ENCODE data around the gene ECE1.

DNA sequence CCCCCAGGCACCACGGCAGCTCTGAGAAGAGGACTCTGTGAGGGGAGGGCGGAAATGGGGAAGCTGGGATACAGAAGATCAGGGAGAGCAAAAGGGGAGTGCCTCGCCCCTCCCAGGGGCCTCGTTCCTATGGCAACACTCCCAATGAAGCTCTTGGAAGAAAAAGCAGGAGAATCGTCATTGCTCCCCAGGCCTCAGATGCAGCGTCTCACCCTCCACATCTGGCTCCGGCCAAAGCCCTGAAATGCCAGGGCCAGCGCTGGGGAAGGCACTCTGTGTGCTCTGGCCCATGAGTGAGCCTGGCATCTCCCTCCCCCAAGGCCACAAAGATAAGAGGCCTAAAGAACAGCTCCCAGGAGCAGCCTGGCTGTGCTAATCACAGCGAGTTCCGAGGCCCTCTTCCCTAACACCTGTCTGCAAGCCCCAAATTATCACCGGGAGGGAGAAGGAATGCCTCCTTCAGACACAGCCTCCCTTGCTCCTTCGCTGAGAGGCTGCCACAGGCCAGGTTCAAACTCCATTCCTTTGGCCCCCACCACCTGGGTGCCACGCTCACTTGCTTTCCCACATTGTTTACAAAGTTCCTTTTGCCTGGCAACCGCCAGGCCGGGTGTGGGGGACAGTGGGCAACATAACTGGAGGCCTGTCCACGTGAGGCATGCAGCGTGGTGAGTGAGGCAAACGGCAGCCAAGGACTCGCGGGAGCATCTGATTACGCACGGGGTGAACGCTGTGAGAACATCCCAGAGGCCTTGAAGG is 27.8 kb downstream of the ECE1 start:
- TF ChIP-seq NFYB (IDR thresholded peaks at IDR 0.05; ENCODE audit: extremely low read depth, insufficient read length): no peak
- TF ChIP-seq HDAC6 (IDR thresholded peaks at IDR 0.05; ENCODE audit: low read depth, low read length): 0 out of 2 replicates have a peak, but pooled peaks have one; percentile 16
- no peak for TF ChIP-seq PHF21A (IDR thresholded peaks at IDR 0.05; ENCODE audit: borderline replicate concordance, low read depth)
- TF ChIP-seq, protein P1, sequence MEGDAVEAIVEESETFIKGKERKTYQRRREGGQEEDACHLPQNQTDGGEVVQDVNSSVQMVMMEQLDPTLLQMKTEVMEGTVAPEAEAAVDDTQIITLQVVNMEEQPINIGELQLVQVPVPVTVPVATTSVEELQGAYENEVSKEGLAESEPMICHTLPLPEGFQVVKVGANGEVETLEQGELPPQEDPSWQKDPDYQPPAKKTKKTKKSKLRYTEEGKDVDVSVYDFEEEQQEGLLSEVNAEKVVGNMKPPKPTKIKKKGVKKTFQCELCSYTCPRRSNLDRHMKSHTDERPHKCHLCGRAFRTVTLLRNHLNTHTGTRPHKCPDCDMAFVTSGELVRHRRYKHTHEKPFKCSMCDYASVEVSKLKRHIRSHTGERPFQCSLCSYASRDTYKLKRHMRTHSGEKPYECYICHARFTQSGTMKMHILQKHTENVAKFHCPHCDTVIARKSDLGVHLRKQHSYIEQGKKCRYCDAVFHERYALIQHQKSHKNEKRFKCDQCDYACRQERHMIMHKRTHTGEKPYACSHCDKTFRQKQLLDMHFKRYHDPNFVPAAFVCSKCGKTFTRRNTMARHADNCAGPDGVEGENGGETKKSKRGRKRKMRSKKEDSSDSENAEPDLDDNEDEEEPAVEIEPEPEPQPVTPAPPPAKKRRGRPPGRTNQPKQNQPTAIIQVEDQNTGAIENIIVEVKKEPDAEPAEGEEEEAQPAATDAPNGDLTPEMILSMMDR (IDR thresholded peaks at IDR 0.05 in 2 of 3, conservative IDR thresholded peaks at IDR 0.05 in 1 of 3; ENCODE audit: insufficient read depth in 2 of 3, low read depth in 1 of 3, low read length in 3 of 3): no peak
- no peak for TF ChIP-seq CHD2 (IDR thresholded peaks at IDR 0.05; ENCODE audit: low read depth, low read length)
- no peak for TF ChIP-seq GTF2F1 (IDR thresholded peaks at IDR 0.05; ENCODE audit: low read depth, low read length)
- TF ChIP-seq BCL6 (CRISPR knock-in tag; IDR thresholded peaks at IDR 0.05): no peak
- no peak for TF ChIP-seq ZNF57 (CRISPR knock-in tag; IDR thresholded peaks at IDR 0.05)
- TF ChIP-seq, protein P2, sequence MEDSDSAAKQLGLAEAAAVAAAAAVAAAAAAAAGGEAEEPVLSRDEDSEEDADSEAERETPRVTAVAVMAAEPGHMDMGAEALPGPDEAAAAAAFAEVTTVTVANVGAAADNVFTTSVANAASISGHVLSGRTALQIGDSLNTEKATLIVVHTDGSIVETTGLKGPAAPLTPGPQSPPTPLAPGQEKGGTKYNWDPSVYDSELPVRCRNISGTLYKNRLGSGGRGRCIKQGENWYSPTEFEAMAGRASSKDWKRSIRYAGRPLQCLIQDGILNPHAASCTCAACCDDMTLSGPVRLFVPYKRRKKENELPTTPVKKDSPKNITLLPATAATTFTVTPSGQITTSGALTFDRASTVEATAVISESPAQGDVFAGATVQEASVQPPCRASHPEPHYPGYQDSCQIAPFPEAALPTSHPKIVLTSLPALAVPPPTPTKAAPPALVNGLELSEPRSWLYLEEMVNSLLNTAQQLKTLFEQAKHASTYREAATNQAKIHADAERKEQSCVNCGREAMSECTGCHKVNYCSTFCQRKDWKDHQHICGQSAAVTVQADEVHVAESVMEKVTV (CRISPR knock-in tag; IDR thresholded peaks at IDR 0.05): no peak
- TF ChIP-seq MTF1 (CRISPR knock-in tag; IDR thresholded peaks at IDR 0.05; ENCODE audit: borderline replicate concordance): no peak
- TF ChIP-seq, protein P3, sequence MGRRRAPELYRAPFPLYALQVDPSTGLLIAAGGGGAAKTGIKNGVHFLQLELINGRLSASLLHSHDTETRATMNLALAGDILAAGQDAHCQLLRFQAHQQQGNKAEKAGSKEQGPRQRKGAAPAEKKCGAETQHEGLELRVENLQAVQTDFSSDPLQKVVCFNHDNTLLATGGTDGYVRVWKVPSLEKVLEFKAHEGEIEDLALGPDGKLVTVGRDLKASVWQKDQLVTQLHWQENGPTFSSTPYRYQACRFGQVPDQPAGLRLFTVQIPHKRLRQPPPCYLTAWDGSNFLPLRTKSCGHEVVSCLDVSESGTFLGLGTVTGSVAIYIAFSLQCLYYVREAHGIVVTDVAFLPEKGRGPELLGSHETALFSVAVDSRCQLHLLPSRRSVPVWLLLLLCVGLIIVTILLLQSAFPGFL (CRISPR knock-in tag; IDR thresholded peaks at IDR 0.05): no peak
- no peak for TF ChIP-seq EZH2 (IDR thresholded peaks at IDR 0.05; ENCODE audit: borderline replicate concordance, low read depth, low read length)
- no peak for TF ChIP-seq MYBL2 (IDR thresholded peaks at IDR 0.05; ENCODE audit: low read depth)
- no peak for TF ChIP-seq MYBL2 (CRISPR knock-in tag; IDR thresholded peaks at IDR 0.05; ENCODE audit: borderline replicate concordance)
- TF ChIP-seq, protein P4, sequence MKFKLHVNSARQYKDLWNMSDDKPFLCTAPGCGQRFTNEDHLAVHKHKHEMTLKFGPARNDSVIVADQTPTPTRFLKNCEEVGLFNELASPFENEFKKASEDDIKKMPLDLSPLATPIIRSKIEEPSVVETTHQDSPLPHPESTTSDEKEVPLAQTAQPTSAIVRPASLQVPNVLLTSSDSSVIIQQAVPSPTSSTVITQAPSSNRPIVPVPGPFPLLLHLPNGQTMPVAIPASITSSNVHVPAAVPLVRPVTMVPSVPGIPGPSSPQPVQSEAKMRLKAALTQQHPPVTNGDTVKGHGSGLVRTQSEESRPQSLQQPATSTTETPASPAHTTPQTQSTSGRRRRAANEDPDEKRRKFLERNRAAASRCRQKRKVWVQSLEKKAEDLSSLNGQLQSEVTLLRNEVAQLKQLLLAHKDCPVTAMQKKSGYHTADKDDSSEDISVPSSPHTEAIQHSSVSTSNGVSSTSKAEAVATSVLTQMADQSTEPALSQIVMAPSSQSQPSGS (CRISPR knock-in tag; IDR thresholded peaks at IDR 0.05): no peak
